SU-DHL-6 (cell line): ENCODE results near the gene PODN.

Experiments used
- H2AFZ ChIP-seq: fragments of 200-600 bp; sonication (generic); 2 replicates; pipeline ENCODE4 v1.6.1; 2014; ENCODE audit warnings: low read depth, mild to moderate bottlenecking, moderate library complexity, mixed read lengths, antibody characterized with exemption, low read length; ENCODE audit not compliant: severe bottlenecking
- H3F3A ChIP-seq: fragments of 200-600 bp; shearing (Covaris generic); 2 replicates; pipeline ENCODE4 v1.6.0; 2016; ENCODE audit warnings: antibody characterized with exemption, mild to moderate bottlenecking; ENCODE audit not compliant: insufficient read depth
- H3K27ac ChIP-seq: fragments of 200-600 bp; sonication (generic); 2 replicates; pipeline ENCODE4 v1.5.1; 2016; ENCODE audit warnings: low read depth, mild to moderate bottlenecking, low read length, moderate library complexity, mixed read lengths
- H3K27me3 ChIP-seq: fragments of 200-600 bp; sonication (generic), shearing (Covaris generic); 2 replicates; pipeline ENCODE4 v1.6.0; 2014; ENCODE audit warnings: mild to moderate bottlenecking, low read length
- H3K36me3 ChIP-seq: fragments of 200-600 bp; sonication (generic); 2 replicates; pipeline ENCODE4 v1.6.1; 2014; ENCODE audit warnings: mild to moderate bottlenecking, low read length, mixed read lengths
- H3K4me2 ChIP-seq: fragments of 300-600, 200-600 bp; shearing (Covaris generic), sonication (generic); 2 replicates; pipeline ENCODE4 v1.6.0; 2014; ENCODE audit warnings: low read length, low read depth, mild to moderate bottlenecking; ENCODE audit not compliant: poor library complexity, severe bottlenecking
- H3K4me3 ChIP-seq: fragments of 200-600 bp; sonication (generic); 2 replicates; pipeline ENCODE4 v1.5.1; 2014; ENCODE audit warnings: antibody characterized with exemption, low read length, mild to moderate bottlenecking, mixed read lengths; ENCODE audit not compliant: insufficient read depth, poor library complexity, severe bottlenecking
- H3K79me2 ChIP-seq: fragments of 200-600 bp; sonication (generic); 2 replicates; pipeline ENCODE4 v1.6.1; 2014; ENCODE audit warnings: mild to moderate bottlenecking, low read length, moderate library complexity; ENCODE audit not compliant: insufficient read depth
- H3K9ac ChIP-seq: fragments of 200-600 bp; sonication (generic); 2 replicates; pipeline ENCODE4 v1.7.0; 2014; ENCODE audit warnings: mild to moderate bottlenecking, low read length
- H3K9me2 ChIP-seq: fragments of 200-600 bp; sonication (generic); replicated peaks from 2 replicates; pipeline ENCODE4 v1.6.1; 2014; ENCODE audit warnings: low read length; ENCODE audit not compliant: insufficient read depth
- H3K9me3 ChIP-seq: fragments of 200-600 bp; sonication (generic); 2 replicates; pipeline ENCODE4 v1.6.1; 2014; ENCODE audit warnings: low read length, mixed read lengths; ENCODE audit not compliant: insufficient read depth
- H4K20me1 ChIP-seq: fragments of 200-600 bp; sonication (generic); 2 replicates; pipeline ENCODE4 v1.6.1; 2014; ENCODE audit warnings: low read depth, mild to moderate bottlenecking, antibody characterized with exemption, low read length, moderate library complexity, mixed read lengths
- EZH2phosphoT487 ChIP-seq: fragments of 200-600 bp; sonication (generic), shearing (Covaris generic); conservative IDR thresholded peaks from 2 replicates; pipeline ENCODE4 v1.6.1; 2018; ENCODE audit warnings: mild to moderate bottlenecking, antibody characterized with exemption, low read length, moderate library complexity, mixed read lengths
- TF ChIP-seq, protein P1 (sequence below): fragments of 200-600 bp; sonication (generic); IDR thresholded peaks from one replicate; pipeline ENCODE4 v1.5.1; 2017; ENCODE audit warnings: antibody characterized with exemption, mild to moderate bottlenecking, low read length, moderate library complexity; ENCODE audit not compliant: insufficient read depth, poor library complexity, severe bottlenecking

PODN gene

DNA sequence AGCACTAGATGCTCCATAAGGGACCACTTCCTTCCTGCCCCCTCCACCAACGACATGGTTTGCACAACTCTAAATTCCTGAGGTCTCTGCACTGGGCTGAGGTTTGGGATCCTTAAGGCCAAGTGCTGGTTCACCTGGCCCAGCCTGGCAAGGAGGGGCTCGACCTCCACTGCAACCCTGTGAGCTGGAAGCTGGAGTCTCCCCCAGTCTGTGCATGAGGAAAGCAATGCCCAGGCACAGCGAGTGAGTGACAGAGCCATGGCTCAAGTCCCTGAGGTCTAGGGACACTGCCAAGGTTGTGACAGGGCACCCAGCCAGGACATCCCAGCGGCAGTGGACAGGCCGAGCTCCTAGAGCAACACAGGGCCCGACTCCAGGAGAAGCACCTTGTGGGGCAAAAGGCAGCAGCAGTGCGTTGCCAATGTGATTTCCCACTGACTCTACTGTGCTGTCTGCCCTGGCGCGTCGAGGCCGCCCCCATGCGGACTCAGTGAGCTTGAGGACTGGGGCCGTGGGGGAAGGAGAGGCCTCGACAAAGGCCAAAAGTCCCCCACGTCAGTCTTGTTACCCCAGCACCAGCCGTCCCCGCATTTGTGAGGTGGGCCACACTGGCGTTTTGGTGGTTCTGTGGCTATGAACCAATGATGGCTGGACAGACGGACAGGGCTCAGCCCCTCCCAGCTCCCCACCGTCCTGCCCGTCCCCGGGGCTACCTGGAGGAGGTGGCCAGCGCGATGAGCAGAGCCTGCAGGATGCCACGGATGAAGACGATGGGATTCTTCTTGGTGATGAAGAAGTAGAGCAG, 30.0 kb downstream of the PODN start:
- H3K27me3 ChIP-seq, result no peaks in the 10 kb centered on the region
- no peaks in the 10 kb centered on the region for H3K36me3 ChIP-seq
- no peak overlapping the region for H3K4me2 ChIP-seq
- H3K4me3 ChIP-seq, result no peak overlapping the region
- H2AFZ ChIP-seq, result no peak overlapping the region
- no peak overlapping the region for H3K27ac ChIP-seq
- H3K9ac ChIP-seq, result no peak overlapping the region
- no peaks in the 10 kb centered on the region for H3F3A ChIP-seq
- H3K9me3 ChIP-seq, result peaks cover 15% of the 10 kb centered on the region; the same call in 1 of the 2 replicates
- no peaks in the 10 kb centered on the region for H4K20me1 ChIP-seq
- H3K9me2 ChIP-seq, result no peaks in the 10 kb centered on the region
- H3K79me2 ChIP-seq, result no peaks in the 10 kb centered on the region
- TF ChIP-seq EZH2phosphoT487, result no peak
- TF ChIP-seq, protein P1, sequence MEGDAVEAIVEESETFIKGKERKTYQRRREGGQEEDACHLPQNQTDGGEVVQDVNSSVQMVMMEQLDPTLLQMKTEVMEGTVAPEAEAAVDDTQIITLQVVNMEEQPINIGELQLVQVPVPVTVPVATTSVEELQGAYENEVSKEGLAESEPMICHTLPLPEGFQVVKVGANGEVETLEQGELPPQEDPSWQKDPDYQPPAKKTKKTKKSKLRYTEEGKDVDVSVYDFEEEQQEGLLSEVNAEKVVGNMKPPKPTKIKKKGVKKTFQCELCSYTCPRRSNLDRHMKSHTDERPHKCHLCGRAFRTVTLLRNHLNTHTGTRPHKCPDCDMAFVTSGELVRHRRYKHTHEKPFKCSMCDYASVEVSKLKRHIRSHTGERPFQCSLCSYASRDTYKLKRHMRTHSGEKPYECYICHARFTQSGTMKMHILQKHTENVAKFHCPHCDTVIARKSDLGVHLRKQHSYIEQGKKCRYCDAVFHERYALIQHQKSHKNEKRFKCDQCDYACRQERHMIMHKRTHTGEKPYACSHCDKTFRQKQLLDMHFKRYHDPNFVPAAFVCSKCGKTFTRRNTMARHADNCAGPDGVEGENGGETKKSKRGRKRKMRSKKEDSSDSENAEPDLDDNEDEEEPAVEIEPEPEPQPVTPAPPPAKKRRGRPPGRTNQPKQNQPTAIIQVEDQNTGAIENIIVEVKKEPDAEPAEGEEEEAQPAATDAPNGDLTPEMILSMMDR, result no peak

DNA sequence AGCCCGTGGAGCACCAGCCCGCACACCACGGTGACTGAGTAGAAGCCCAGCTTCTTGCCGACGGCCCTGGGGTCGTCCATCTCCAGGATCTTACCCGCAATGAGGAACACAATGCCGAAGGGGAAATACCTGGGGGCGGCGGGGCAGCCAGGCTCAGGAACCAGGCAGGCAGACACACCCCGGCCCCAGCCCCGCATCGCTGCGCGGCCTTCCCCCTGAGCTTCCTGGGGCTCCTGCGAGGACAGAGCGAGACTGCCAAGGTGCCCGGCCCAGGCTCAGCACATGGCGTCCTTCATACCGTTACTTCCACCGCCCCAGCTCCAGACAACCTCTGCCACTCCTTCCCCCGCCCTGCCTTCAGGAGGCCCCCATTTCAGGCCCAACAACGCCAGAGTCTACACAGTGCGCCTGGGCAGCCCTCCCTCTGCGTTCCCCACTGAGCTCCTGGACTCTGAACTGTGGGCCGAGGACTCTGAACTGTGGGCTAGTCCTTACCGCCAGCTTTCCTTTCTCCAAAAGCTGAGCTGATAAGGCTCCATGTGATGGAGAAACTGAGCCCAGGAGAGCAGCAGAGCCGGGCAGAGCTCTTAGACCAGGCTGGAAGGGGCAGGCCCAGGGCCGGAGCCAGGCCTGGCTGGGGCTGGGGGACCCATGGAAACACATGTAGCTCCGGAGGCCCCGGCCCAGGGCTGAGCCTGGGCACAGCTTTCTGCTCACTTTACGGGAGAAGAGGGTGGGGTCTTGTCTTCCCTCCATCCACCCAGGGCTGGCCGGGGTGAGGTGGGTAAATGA, 30.8 kb downstream of the PODN start:
- H3K4me3 ChIP-seq, result no peak overlapping the region
- no peak overlapping the region for H3K9ac ChIP-seq
- H4K20me1 ChIP-seq, result no peaks in the 10 kb centered on the region
- H3K9me3 ChIP-seq, result peaks cover 23% of the 10 kb centered on the region; the same call in 1 of the 2 replicates
- H3F3A ChIP-seq, result no peaks in the 10 kb centered on the region
- H3K4me2 ChIP-seq, result no peak overlapping the region
- H3K27ac ChIP-seq, result no peak overlapping the region
- TF ChIP-seq, protein P1, result no peak
- no peak for TF ChIP-seq EZH2phosphoT487
- H3K79me2 ChIP-seq, result no peaks in the 10 kb centered on the region
- H3K36me3 ChIP-seq, result no peaks in the 10 kb centered on the region
- no peaks in the 10 kb centered on the region for H3K27me3 ChIP-seq
- no peak overlapping the region for H2AFZ ChIP-seq
- no peaks in the 10 kb centered on the region for H3K9me2 ChIP-seq

DNA sequence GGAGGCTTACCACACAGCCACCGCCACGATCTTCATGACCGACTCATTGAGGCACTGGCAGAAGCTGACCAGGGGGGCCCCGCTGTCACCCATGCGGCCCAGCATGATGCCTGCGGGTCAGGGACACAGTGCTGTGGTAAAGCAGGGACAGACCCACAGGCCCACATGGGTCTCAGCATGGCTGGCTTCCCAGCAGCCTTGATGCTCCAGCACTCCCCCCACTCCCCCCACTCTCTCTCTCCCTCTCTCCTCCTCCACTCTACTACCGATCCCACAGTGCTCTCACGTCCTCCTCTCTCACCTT, 31.4 kb downstream of the PODN start:
- Histone ChIP-seq H4K20me1 (no peaks in the 10 kb centered on the region), H3K79me2 (no peaks in the 10 kb centered on the region), H2AFZ (no peak overlapping the region), H3K9ac (no peak overlapping the region), H3K27ac (no peak overlapping the region), H3F3A (no peaks in the 10 kb centered on the region), H3K27me3 (no peaks in the 10 kb centered on the region), H3K36me3 (no peaks in the 10 kb centered on the region), H3K9me2 (no peaks in the 10 kb centered on the region), H3K4me3 (no peak overlapping the region), H3K4me2 (no peak overlapping the region), H3K9me3 (peaks cover 28% of the 10 kb centered on the region; the same call in 1 of the 2 replicates)
- TF ChIP-seq, protein P1, result no peak
- no peak for TF ChIP-seq EZH2phosphoT487
